A673 (cell line): Measurements from ENCODE around the gene POU2AF3. TPM values are rescaled to one million over a fixed set of nuclear protein-coding genes. Genes with fewer than 3 reads are reported as not detected.
A peak's percentile ranks its signal among the peaks of the same experiment; 100 is the strongest.

Experiments used
- BruUV-seq: library from RNA; stranded (reverse); fragments of 400-500 nt; replicated peaks from 2 replicates; lab custom pipeline; 2021; lab: Mats Ljungman, UMichigan
- CTCF ChIA-PET: fragments of 300-600 bp; sonication (Branson Sonifier 250); formaldehyde crosslinking; loops from one replicate; lab custom pipeline; 2022; ENCODE audit warnings: antibody characterized with exemption; lab: Charles Lee
- POLR2A ChIA-PET: fragments of 300-600 bp; sonication (Branson Sonifier 250); formaldehyde crosslinking; loops from one replicate; lab custom pipeline; 2022; ENCODE audit warnings: antibody characterized with exemption; ENCODE audit not compliant: low non-redundant PET; lab: Charles Lee
- DNase-seq: peaks from one replicate; pipeline ENCODE4 v3.0.0-alpha.2; 2015; ENCODE audit warnings: low spot score
- H3K27ac ChIP-seq: fragments of 200-600 bp; sonication (generic); 2 replicates; pipeline ENCODE4 v1.5.1; 2016; ENCODE audit warnings: mixed run types, low read depth, mild to moderate bottlenecking, mixed read lengths, antibody characterized with exemption, low read length; ENCODE audit not compliant: poor library complexity, severe bottlenecking
- H3K27me3 ChIP-seq: fragments of 200-600 bp; sonication (generic); replicated peaks from 2 replicates; pipeline ENCODE4 v1.6.1; 2017; ENCODE audit warnings: mixed run types, low read depth, mild to moderate bottlenecking, mixed read lengths, antibody characterized with exemption, low read length; ENCODE audit not compliant: insufficient read depth, poor library complexity
- H3K36me3 ChIP-seq: fragments of 200-600 bp; sonication (generic); 2 replicates; pipeline ENCODE4 v1.6.1; 2016; ENCODE audit warnings: mixed run types, mild to moderate bottlenecking, mixed read lengths, antibody characterized with exemption, low read length; ENCODE audit not compliant: insufficient read depth, poor library complexity, severe bottlenecking
- H3K4me1 ChIP-seq: fragments of 200-600 bp; sonication (generic); 2 replicates; pipeline ENCODE4 v1.6.1; 2017; ENCODE audit warnings: mixed run types, mild to moderate bottlenecking, mixed read lengths, antibody characterized with exemption, low read length; ENCODE audit not compliant: insufficient read depth, poor library complexity, severe bottlenecking
- H3K4me3 ChIP-seq: fragments of 200-600 bp; sonication (generic); 2 replicates; pipeline ENCODE4 v1.5.1; 2016; ENCODE audit warnings: low read depth, mixed run types, mild to moderate bottlenecking, mixed read lengths, low read length; ENCODE audit not compliant: poor library complexity, severe bottlenecking
- H3K9me3 ChIP-seq: fragments of 200-600 bp; sonication (generic); 2 replicates; pipeline ENCODE4 v1.6.1; 2016; ENCODE audit warnings: mixed run types, low read depth, mild to moderate bottlenecking, mixed read lengths, antibody characterized with exemption, low read length; ENCODE audit not compliant: poor library complexity, severe bottlenecking
- EZH2 ChIP-seq: fragments of 200-600 bp; sonication (generic); IDR thresholded peaks from 2 replicates; pipeline ENCODE4 v1.6.1; 2017; ENCODE audit warnings: borderline replicate concordance, low read depth, mild to moderate bottlenecking, mixed read lengths, antibody characterized with exemption, low read length; ENCODE audit not compliant: poor library complexity, severe bottlenecking
- intact Hi-C: fragments of 100-400 bp; cut with micrococcal nuclease; formaldehyde crosslinking; loops from one replicate; pipeline ENCODE4 v1.10.0; 2022; ENCODE audit not compliant: unreplicated experiment
- total RNA-seq: library from RNA; stranded (reverse); gene quantifications from 2 replicates; pipeline ENCODE4 v1.2.3, GENCODE V29; 2021
- TF ChIP-seq, protein P1 (sequence below): fragments of 300-800, 200-600 bp; sonication (generic); conservative IDR thresholded peaks from 2 replicates; pipeline ENCODE4 v1.5.1; 2017; ENCODE audit warnings: low read depth, mild to moderate bottlenecking, antibody characterized with exemption, low read length, moderate library complexity, mixed read lengths

Gene POU2AF3
- total RNA-seq, 1 experiment from 2014 or later: 0.77 TPM

DNA sequence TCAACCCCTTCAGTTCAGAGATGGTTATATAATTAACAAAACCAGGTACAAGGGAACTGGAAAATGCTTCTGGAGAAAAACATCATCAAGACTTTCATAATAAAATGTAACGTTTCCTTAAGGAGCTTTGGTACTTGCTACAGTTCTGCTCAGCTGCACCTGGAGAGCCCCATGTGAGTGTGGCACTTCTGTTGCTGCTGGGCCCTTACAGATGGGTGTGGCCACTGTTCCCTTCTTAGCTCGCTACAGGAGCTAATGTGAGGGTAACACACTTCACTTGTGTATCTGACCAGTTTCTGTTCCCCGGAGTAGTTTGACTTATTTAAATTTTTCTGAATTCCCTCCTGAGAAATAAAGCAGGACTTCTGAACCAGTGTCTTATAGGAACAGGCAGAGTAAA, 4.0 kb downstream of the POU2AF3 start:
- Histone ChIP-seq H3K4me3 (no peak overlapping the region), H3K36me3 (no peaks in the 10 kb centered on the region), H3K27ac (no peak overlapping the region), H3K9me3 (no peaks in the 10 kb centered on the region), H3K4me1 (peaks cover 27% of the 10 kb centered on the region), H3K27me3 (no peaks in the 10 kb centered on the region)
- DNase-seq: no peak
- intact Hi-C loops: no loop called here
- no TSS peak for BruUV-seq
- no peak for TF ChIP-seq EZH2
- TF ChIP-seq, protein P1, sequence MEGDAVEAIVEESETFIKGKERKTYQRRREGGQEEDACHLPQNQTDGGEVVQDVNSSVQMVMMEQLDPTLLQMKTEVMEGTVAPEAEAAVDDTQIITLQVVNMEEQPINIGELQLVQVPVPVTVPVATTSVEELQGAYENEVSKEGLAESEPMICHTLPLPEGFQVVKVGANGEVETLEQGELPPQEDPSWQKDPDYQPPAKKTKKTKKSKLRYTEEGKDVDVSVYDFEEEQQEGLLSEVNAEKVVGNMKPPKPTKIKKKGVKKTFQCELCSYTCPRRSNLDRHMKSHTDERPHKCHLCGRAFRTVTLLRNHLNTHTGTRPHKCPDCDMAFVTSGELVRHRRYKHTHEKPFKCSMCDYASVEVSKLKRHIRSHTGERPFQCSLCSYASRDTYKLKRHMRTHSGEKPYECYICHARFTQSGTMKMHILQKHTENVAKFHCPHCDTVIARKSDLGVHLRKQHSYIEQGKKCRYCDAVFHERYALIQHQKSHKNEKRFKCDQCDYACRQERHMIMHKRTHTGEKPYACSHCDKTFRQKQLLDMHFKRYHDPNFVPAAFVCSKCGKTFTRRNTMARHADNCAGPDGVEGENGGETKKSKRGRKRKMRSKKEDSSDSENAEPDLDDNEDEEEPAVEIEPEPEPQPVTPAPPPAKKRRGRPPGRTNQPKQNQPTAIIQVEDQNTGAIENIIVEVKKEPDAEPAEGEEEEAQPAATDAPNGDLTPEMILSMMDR: no peak
- ChIA-PET CTCF (no interaction called here), POLR2A (no interaction called here)

GRCh38 chr11:111303461-111303860, 5.1 kb downstream of the POU2AF3 start:
- TF ChIP-seq, protein P1: no peak
- no peak for TF ChIP-seq EZH2
- H3K4me1 ChIP-seq: peaks cover 27% of the 10 kb centered on the region
- H3K27ac ChIP-seq: no peak overlapping the region
- H3K36me3 ChIP-seq: no peaks in the 10 kb centered on the region
- DNase-seq: peak; percentile 31
- no TSS peak for BruUV-seq
- no peaks in the 10 kb centered on the region for H3K9me3 ChIP-seq
- CTCF ChIA-PET: no interaction called here
- H3K4me3 ChIP-seq: no peak overlapping the region
- H3K27me3 ChIP-seq: no peaks in the 10 kb centered on the region
- intact Hi-C loops: no loop called here
- POLR2A ChIA-PET: interaction anchor here (0.7 kb wide), 1 partner anchor 77 kb away, joined by 10 read pairs; no protein-coding TSS in a partner anchor

DNA sequence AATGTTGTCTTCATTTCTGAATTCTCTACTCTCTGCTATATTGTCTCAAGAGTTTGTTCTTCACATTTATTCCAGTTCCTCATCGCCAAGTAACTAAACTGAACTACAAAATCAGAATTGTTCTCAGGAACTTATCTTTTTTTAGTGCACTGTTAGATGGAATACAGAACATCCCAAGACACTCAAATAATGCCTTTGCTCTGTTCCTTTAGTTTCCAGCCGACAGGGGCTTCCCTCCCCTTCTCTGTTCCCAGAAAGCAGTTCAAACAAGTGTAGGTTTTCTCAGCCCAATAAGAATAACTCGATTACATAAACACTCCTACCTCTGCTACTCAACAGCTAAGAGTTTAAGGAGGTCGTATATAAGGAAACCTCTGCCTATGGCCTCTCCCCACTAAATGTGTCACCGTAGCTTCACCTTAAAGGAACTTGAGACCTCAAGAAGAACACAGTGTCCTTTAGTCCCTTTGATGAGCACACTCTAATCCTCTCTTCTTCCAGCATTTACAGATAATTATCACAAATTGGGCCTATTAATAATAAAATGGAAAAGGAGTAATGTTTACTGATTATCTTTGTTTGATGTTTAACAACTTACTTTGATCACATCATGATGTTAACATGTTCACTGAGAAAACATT, 6.9 kb downstream of the POU2AF3 start:
- ChIA-PET POLR2A (no interaction called here), CTCF (no interaction called here)
- TF ChIP-seq, protein P1: no peak
- TF ChIP-seq EZH2: no peak
- no peak overlapping the region for H3K27ac ChIP-seq
- no TSS peak for BruUV-seq
- no peaks in the 10 kb centered on the region for H3K27me3 ChIP-seq
- intact Hi-C loops: no loop called here
- no peak overlapping the region for H3K4me3 ChIP-seq
- H3K9me3 ChIP-seq: no peaks in the 10 kb centered on the region
- no peaks in the 10 kb centered on the region for H3K36me3 ChIP-seq
- H3K4me1 ChIP-seq: peaks cover 30% of the 10 kb centered on the region
- DNase-seq: no peak
